ENCODE data around the gene STOX1. TPM values are rescaled to one million over a fixed set of nuclear protein-coding genes. Genes with fewer than 3 reads are reported as not detected.
"Not testable (repeated sequence)": the region's sequence is repeated elsewhere in the genome, so short reads cannot be mapped to it uniquely, and the experiment has no call there.

Gene STOX1
- total and polyA plus RNA-seq, 5 donors, result 0.14 to 0.45 (median 0.25) TPM

- no peaks in the 10 kb centered on the region for H3K9me3 ChIP-seq (ENCODE audit: control insufficient read depth, low read length)
- H3K27me3 ChIP-seq (ENCODE audit: control insufficient read depth, insufficient read depth), result no peaks in the 10 kb centered on the region
- H3K4me3 ChIP-seq (ENCODE audit: low read length), result no peak overlapping the region
- H3K27ac ChIP-seq (ENCODE audit: low read length), result no peak overlapping the region
- no peaks in the 10 kb centered on the region for H3K4me1 ChIP-seq (ENCODE audit: control insufficient read depth, insufficient read depth, low read length)
- intact Hi-C loops (cut with DNase I), result no loop called here
- no peak for ATAC-seq
- no peak for DNase-seq
These were observed 107.7 kb downstream of the STOX1 start for GRCh38 chr10:68934994-68935393.

- 65% methylated on average over 2 of the region's 2 CpGs for WGBS
- H3K4me3 ChIP-seq (ENCODE audit: low read length), result no peak overlapping the region
- no peak for ATAC-seq
These were observed 110.8 kb downstream of the STOX1 start for GRCh38 chr10:68938117-68938516.

GRCh38 chr10:68938884-68939283 is 111.6 kb downstream of the STOX1 start:
- Histone ChIP-seq H3K9me3 (ENCODE audit: control insufficient read depth, low read length) (no peaks in the 10 kb centered on the region), H3K4me3 (ENCODE audit: low read length) (no peak overlapping the region), H3K27ac (ENCODE audit: low read length) (no peak overlapping the region), H3K27me3 (ENCODE audit: control insufficient read depth, insufficient read depth) (no peaks in the 10 kb centered on the region), H3K4me1 (ENCODE audit: control insufficient read depth, insufficient read depth, low read length) (no peaks in the 10 kb centered on the region)
- intact Hi-C loops (cut with DNase I), result no loop called here
- no peak for ATAC-seq
- no peak for DNase-seq
- 94% methylated on average over 2 of the region's 2 CpGs for WGBS

More at GRCh38 chr10:68938117-68938516, 110.8 kb downstream of the STOX1 start:
- DNase-seq, result no peak
- Histone ChIP-seq H3K4me1 (ENCODE audit: control insufficient read depth, insufficient read depth, low read length) (no peaks in the 10 kb centered on the region), H3K27ac (ENCODE audit: low read length) (no peak overlapping the region), H3K9me3 (ENCODE audit: control insufficient read depth, low read length) (no peaks in the 10 kb centered on the region), H3K27me3 (ENCODE audit: control insufficient read depth, insufficient read depth) (no peaks in the 10 kb centered on the region)
- intact Hi-C loops (cut with DNase I), result no loop called here

- H3K27me3 ChIP-seq (ENCODE audit: control insufficient read depth, insufficient read depth); H3K4me1 ChIP-seq (ENCODE audit: control insufficient read depth, insufficient read depth, low read length); H3K27ac ChIP-seq (ENCODE audit: low read length); ATAC-seq; H3K9me3 ChIP-seq (ENCODE audit: control insufficient read depth, low read length); H3K4me3 ChIP-seq (ENCODE audit: low read length); DNase-seq: not testable (repeated sequence)
- intact Hi-C loops (cut with DNase I), result loop anchor here in 1 of 4 donors (10.0 kb wide), 1 partner anchor 186 kb away; no protein-coding TSS in a partner anchor
These were observed 113.6 kb downstream of the STOX1 start for GRCh38 chr10:68940917-68941316.

Other genes starting within 250 kb of the STOX1 start
- 10 to 100 TPM; 29.2 to 35.4 (median 33.9) TPM for gene CCAR1, start 106.3 kb upstream of the STOX1 start, total RNA-seq
- 31.5 TPM for gene CCAR1, start 106.3 kb upstream of the STOX1 start, polyA plus RNA-seq
- gene DDX50, start 73.8 kb downstream of the STOX1 start, total RNA-seq, result 10 to 100 TPM; 23.6 to 26.7 (median 24.7) TPM
- gene DDX50, start 73.8 kb downstream of the STOX1 start, polyA plus RNA-seq, result 15.5 TPM
- gene DDX21, start 128.6 kb downstream of the STOX1 start, total RNA-seq, result 10 to 100 TPM; 18.6 to 44.0 (median 21.5) TPM
- 9.4 TPM for gene DDX21, start 128.6 kb downstream of the STOX1 start, polyA plus RNA-seq
- gene KIFBP, start 161.3 kb downstream of the STOX1 start, total RNA-seq, result 10 to 100 TPM; 31.6 to 36.9 (median 35.1) TPM
- 29.2 TPM for gene KIFBP, start 161.3 kb downstream of the STOX1 start, polyA plus RNA-seq

Data from right cardiac atrium (tissue), 5 donors.